OCI-LY7 (cell line): Measurements from ENCODE around the gene SYNE3.

Source experiments
- EZH2phosphoT487 ChIP-seq: fragments of 200-600 bp; sonication (generic); IDR thresholded peaks from 2 replicates; pipeline ENCODE4 v1.6.1; 2018; ENCODE audit warnings: low read depth, borderline replicate concordance, mild to moderate bottlenecking, mixed run types, antibody characterized with exemption, low read length, moderate library complexity, mixed read lengths
- TF ChIP-seq, protein P1 (sequence below): fragments of 200-600 bp; sonication (generic); conservative IDR thresholded peaks from 2 replicates; pipeline ENCODE4 v1.5.1; 2014; ENCODE audit warnings: mild to moderate bottlenecking, antibody characterized with exemption, low read length, moderate library complexity, mixed read lengths

DNA sequence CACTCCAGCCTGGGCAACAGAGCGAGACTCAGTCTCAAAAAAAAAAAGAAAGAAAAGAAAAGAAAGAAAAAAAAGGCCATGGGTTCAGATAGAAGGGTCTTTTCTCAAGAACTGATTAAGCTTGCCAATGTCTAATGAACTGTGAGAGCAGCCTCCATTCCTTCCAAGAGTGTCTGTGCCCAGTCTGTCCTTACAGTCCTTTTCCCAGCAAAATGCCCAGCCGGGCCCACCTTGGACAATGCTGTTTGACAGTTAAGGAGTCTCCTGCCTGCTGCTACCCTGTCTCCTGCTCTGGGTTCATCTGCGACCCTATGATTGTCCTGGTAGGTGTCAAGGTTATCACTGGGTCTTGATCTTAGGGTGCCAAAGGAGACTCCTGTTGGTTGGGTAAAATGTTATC, 21.4 kb downstream of the SYNE3 start:
- TF ChIP-seq, protein P1, sequence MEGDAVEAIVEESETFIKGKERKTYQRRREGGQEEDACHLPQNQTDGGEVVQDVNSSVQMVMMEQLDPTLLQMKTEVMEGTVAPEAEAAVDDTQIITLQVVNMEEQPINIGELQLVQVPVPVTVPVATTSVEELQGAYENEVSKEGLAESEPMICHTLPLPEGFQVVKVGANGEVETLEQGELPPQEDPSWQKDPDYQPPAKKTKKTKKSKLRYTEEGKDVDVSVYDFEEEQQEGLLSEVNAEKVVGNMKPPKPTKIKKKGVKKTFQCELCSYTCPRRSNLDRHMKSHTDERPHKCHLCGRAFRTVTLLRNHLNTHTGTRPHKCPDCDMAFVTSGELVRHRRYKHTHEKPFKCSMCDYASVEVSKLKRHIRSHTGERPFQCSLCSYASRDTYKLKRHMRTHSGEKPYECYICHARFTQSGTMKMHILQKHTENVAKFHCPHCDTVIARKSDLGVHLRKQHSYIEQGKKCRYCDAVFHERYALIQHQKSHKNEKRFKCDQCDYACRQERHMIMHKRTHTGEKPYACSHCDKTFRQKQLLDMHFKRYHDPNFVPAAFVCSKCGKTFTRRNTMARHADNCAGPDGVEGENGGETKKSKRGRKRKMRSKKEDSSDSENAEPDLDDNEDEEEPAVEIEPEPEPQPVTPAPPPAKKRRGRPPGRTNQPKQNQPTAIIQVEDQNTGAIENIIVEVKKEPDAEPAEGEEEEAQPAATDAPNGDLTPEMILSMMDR, result no peak
- TF ChIP-seq EZH2phosphoT487, result no peak
